Epidermal melanocyte (primary cell): Measurements from ENCODE around the gene COQ10A.
"Not testable (repeated sequence)": the region's sequence is repeated elsewhere in the genome, so short reads cannot be mapped to it uniquely, and the experiment has no call there.

Experiments
- DNase-seq: peaks from one replicate; pipeline ENCODE4 v3.0.0; 2011; ENCODE audit warnings: low spot score; ENCODE audit not compliant: insufficient read length

Gene COQ10A

DNA sequence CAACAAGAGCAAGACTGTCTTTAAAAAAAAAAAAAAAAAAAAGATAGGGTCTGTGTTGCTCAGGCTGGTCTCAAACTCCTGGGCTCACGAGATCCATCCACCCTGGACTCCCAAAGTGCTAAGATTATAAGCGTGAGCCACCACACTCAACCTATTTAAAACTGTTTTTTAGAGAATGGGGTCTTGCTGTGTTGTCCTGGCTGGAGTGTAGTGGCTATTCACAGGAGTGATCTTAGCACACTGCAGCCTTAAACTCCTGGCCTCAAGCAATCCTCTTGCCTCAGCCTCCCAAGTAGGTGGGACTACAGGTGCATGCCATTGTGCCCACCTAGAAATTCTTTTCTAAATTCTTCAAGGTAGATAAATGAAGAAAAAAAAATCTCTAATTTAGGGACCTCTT lies 7.6 kb downstream of the COQ10A start:
- no peak for DNase-seq

DNA sequence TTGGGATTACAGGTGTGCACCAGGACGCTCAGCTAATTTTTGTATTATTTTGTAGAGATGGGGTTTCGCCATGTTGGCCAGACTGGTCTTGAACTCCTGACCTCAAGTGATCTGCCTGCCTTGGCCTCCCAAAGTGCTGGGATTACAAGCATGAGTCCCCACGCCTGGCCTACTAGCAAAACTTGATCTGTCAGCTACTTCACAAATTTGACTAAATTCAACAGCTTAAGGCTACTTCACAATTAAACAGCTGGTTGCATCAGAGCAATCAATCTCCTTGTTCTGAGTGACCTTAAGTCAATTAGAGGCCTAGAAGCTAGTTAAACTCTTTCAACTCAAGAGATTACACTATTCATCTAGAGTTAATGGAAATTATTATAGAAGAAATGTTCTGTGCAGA lies 12.2 kb downstream of the COQ10A start:
- no peak for DNase-seq

DNA sequence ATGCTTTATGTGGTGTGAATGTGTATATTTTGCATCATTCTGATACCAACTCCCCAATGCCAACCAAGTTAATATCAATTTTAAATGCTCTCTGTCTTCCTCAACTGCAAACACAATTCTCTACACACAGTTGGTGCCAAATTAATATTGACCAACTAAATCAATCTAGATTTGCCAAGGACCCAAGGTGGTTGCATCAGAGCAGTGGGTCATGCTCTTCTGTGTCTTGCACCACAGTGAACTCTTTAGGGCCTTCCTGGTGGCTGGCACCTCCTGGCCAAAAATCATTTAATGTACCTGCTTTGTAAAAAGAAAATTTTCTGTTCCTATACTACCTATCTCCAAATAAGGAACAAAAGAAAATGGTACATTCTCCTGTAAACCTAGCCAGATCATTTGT lies 14.1 kb downstream of the COQ10A start:
- DNase-seq: no peak

DNA sequence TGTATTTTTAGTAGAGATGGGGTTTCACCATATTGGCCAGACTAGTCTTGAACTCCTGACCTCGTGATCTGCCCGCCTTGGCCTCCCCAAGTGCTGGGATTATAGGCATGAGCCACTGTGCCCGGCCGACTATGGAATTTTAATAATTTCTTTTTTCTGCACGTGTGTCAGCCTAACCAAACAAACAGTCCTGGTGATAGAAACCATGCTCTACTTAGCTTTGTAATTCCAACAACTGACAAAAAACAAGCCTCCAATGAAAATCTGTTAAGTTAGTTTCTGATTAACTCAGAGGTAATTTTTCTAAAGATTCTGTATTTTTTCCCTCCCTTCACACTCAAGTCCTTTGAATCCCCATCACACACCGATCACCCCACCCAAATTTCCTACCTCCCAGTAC lies 15.3 kb downstream of the COQ10A start:
- DNase-seq: no peak

DNA sequence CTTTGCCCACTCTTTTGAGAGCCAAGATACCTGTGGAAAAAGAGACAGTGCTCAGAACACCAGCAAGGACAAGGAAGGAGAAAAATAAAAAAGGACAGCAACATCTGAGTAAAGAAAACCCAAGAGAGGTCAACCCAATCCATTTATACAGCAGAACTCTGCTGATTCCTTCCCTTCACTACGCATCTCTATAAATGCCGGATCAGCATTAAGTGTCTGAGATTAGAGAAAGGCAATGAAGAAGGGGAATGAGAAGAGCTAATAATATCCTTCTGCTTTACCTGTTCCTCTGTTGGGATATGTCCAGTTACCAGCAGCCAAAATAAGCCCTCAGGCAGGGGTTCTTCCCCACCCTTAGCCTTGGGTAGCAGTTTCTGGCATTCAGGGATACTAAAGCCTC lies 15.8 kb downstream of the COQ10A start:
- no peak for DNase-seq

DNA sequence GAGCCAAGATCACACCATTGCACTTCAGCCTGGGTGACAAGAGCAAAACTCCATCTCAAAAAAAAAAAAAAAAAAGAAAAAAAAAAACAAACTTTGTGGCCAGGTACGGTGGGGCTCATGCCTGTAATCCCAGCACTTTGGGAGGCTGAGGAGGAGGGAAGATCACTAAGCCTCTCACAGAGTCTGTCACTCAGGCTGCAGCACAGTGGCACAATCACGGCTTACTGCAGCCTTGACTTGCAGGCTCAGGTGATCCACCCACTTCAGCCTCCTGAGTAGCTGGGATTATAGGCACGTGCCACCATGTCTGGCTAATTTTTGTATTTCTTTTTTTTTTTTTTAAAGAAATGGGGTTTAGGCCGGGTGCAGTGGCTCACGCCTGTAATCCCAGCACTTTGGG lies 17.5 kb downstream of the COQ10A start:
- not testable (repeated sequence) for DNase-seq

DNA sequence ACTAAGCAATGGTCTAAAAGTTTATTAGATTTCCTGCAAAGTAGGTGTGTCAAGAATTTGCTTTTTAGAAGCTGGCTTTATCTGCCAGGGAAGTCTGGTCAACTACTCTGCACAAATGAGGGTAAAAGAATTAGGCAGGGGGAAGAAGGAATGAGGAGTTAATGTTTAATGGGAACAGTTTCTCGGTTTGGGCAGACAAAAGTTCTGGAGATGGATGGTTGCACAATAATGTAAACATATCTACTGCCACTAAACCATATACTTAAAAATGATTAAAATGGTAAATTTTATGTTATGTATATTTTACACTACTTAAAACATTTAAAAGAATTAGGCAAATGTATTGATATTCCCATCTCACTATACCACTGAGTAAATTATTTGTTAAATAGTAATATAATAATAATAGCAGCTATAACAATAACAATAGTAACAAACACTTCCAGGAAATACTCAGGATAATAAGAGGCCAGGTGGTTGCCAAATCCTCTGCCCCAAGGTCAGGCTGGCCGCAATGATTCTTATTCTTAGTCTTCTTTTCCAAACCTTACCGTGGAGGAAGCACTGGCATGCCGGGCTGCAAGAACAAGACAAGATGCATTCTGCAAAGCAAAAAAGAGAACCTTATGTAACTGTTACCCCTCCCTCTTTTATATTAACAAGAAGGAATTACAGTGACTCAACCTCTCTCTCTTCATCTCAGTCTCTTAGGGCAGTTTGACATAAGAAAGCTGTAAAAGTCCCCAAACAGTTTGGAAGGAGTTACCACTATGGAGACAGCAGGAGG lies 19.5 kb downstream of the COQ10A start:
- DNase-seq: no peak

DNA sequence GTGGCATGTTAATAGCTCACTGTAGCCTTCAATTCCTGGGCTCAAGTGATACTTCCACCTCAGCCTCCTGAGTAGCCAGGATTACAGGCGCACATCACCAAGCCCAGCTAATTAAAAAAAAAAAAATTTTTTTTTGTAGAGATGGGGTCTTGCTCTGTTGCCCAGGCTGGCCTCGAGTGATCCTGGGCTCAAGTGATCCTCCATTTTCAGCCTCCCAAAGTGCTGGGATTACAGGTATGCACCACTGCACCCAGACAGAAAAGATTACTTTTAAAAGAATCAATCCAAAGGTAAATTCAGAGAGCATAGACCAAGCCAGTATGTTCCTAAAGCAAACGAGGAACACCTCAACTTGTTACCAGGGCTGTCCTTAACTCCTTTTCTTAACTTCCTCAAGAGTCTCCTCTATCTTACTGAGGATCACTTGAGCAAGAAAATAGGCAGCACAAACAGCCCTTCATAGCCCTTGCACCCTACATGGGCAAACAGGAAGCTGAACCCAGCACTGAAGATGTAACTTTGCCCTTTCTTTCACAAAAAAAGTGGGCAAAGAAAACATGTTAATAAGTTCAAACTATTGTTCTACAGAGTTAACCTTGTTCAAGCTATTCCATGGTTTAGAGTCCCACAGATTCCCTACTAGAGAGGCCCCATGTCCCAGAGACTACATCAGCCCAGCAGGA lies 22.1 kb downstream of the COQ10A start:
- DNase-seq: no peak

DNA sequence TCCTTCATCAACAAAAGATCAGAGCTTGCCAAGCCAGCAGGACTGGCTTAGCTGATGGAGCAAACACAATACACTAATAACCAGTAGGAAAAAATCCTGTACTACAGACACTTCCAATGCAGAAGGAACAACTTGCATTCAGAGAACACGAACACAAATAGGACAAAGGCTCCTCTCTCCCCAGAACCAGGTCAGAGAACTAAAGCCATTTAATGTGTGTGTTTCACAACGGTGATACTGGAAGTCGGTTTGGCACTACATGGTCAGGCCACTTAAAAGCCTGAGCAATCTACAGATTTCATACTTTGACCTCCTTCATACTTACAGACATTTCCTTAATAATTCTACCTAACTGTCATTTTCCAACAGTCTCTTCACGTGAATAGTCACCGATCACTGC lies 27.1 kb downstream of the COQ10A start:
- DNase-seq: no peak

DNA sequence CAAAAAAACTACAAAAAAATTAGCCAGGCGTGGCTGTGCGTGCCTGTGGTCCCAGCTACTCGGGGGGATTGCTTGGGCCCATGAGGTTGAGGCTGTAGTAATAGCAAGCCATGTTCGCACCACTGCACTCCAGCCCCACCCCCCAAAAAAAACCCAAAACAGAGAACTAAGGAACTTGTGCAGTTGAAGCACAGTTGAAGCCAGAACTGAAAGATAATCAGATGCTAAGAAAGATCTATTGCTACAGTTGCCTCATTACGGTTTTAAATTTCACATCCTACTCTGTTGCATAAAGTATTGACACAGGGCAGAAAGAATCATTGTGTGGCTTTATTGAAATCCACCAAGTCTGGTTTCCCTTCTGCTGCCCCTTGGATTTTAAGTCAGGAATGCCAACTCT lies 29.6 kb downstream of the COQ10A start:
- no peak for DNase-seq

DNA sequence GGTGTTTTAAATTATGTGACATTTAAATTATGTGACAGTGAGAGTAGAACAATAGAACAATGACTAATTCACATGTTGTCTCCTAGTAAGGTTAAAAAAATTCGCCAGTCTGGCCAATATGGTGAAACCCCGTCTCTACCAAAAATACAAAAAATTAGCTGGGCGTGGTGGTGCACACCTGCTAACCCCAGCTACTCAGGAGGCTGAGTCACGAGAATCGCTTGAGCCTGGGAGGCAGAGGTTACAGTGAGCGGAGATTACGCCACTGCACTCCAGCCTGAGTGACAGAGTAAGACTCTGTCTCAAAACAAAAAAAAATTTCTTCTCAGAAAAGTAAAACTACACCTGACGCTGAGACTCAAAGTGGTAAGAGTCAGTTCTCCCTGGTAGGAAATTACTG lies 30.7 kb downstream of the COQ10A start:
- no peak for DNase-seq

DNA sequence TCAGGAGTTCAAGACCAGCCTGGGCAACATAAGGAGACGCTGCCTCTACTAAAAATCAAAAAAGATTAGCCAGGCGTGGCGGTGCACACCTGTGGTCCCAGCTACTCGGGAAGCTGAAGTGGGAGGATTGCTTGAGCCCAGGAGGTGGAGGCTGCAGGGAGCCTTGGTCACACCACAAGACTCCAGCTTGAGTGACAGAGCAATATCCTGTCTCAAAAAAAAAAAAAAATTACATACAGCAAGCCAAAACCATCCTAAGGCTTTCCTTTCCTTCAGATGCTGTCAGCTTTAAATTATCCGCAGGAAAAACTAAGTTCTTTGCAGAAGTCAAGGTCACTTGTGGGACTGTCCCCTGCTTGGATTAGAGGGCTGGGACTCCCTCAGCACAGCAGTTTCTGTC lies 32.1 kb downstream of the COQ10A start:
- no peak for DNase-seq

DNA sequence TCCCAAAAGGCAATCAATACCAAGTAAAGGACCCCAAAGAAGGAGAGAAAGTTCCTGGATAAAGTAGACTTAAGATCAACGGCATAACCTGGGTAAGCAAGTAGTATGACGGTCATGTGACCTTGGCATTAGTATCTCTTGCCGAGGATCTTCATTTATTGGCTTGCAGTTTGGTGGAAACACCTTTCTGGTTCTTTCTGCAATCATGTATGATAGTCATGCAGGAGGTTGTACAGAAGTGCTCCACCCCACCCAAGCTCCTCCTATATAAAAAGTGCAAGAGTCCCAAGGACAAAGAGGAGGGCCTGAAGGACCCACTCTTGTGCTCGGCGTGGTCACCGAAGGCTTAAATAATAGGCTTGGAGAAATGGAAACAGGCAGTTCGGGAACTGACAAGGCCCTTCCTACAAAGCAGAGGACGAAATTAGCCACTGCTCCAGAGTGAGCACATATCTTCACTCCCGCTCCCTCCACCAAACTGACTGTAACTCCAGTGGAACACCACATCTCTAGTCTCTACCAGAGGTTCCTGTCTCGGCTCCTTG lies 32.6 kb downstream of the COQ10A start:
- no peak for DNase-seq

DNA sequence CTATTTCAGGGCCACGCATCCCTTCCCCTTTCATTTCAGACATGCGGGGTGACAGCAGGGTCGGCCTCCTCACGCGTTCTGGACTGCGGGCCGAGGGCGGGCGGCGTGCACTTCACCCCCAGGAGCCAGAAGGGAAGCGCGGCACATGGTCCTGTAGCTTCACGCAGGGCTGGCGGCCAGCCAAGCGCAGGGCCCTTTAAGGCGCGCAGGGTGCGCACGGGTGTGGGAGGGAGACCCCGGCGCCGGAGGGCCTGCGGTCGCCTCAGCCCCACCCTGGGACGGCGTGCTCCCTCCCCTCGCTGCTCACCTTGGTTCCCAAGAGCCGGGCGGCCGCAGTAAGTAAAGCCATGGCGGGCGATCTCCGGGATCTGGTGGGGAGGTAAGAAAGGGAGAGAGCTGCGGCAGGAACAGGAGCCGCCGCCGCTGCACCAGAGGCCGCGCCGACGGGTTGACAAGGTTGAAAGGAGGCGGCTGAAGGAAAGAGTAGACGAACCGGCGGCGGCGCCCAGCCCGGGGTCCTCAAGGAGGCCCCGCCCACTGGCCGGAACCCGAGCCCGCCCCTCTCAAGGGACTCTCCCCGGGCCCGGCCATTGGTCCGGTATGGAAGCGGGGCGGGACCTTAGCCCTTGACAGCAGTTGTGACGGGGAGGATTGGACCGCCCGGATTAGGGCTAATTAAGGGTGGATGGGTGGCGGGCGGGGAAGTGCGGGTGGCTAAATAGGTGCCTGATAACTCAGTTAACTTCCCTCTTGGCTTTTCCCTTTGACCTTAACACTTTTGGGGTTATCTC lies 33.3 kb downstream of the COQ10A start, which contains the start of gene CS:
Gene CS, minus strand, starts transcription at position 478 of the 791 bp plus-strand sequence. Its CDS starts 129 bp downstream, at position 349.
- DNase-seq: peak; percentile 93

DNA sequence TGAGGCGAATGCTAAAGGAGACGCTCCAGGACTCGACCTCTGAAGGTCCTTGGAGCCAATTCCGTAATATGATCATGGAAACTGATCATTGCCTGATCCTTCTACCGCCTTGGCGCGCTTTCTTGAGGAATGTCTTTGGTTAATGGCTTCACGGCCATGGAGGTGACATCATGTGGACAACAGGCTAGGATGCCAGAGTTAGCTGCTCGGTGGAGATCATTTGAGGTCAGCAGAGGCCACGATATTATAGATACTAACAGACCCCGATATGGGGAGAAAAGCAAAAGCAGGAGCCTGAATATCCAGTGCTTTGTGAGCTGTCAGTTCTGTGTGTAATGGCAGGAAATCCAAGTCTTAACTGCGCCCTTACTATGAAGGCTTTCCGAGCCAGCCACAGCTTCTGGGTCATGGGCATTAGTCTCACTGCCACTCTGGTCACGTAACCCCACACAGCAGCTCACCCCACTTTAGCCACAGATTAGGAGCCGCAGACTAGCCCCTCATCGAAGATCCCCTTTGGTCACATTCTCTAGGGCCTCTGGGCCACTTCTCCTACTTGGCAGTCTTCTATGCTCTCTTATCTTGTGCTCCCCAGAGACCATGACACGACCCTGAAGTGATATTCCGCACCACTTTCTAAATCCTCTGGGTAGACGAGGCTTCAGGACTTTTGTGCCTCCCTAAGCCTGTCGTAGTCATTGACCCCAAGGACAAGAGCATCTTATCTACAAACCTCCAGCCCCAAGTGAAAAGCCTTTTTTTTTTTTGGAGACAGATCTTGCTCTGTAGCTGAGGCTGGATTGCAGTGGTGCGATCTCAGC lies 34.1 kb downstream of the COQ10A start:
- DNase-seq: peak; percentile 19

DNA sequence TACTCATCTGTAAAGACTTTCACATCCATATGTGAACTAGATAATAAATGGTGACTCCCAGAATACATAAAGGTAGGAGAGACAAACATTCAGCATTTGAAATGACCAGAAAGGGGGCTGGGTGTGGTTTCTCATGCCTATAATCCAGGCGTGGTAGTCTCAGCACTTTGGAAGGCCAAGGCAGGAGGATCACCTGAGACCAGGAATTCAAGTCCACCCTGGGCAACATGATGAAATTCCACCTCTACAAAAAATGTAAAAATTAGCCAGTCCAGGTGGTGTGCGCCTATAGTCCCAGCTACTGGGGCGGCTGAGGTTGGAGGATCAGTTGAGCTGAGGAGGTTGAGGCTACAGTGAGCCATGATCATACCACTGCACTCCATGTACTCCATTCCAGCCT lies 37.5 kb downstream of the COQ10A start:
- DNase-seq: no peak

DNA sequence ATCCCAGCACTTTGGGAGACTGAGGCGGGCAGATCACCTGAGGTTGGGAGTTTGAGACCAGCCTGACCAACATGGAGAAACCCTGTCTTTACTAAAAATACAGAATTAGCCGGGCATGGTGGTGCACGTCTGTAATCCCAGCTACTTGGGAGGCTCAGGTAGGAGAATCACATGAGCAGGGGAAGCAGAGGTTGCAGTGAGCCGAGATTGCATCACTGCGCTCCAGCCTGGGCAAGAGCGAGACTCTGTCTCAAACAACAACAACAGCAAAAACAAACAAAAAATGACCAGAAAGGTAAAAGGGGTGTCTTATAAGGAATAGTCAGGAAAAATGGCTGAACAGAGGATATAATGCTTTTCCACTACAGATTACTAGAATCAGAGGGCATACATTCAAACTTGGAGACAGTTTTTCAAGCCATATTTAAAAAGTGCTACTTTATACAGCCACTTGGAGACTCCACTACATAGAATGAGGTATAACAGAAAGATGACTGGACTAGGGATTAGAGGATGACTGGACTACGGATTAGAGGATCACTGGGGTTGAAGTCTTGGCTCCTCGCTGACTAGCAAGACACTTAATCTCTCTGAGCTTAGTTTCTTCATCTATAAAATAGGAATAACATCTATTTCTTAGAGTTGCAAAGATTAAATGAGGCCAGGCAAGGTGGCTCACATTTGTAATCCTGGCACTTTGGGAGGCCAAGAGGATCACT lies 38.3 kb downstream of the COQ10A start:
- DNase-seq: no peak

DNA sequence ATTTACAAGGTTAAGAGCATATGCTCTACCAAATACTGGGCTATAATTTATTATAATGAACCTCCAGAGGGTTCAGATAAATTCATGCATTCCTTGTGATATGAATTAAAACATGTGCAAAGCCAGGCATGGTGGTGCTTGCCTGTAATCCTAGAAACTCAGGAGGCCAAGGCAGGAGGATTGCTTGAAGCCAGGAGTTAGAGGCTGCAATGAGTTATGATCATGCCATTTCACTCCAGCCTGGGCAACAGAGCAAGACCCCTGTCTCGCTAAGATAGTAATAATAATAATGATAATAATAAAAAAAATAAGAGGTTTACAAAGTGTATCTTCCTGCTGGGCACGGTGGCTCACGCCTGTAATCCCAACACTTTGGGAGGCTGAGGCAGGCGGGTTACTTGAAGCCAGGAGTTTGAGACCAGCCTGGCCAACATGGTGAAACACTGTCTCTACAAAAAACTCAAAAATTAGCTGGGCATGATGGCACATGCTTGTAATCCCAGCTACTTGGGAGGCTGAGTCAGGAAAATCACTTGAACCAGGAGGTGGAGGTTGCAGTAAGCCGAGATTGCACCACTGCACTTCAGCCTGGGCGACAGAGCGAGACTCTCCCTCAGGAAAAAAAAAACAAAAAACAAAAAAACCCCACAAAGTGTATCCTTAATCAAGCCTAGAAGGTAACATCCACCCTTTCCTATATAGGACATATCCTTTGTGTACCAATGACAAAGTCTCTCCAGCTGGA lies 40.7 kb downstream of the COQ10A start:
- DNase-seq: no peak

DNA sequence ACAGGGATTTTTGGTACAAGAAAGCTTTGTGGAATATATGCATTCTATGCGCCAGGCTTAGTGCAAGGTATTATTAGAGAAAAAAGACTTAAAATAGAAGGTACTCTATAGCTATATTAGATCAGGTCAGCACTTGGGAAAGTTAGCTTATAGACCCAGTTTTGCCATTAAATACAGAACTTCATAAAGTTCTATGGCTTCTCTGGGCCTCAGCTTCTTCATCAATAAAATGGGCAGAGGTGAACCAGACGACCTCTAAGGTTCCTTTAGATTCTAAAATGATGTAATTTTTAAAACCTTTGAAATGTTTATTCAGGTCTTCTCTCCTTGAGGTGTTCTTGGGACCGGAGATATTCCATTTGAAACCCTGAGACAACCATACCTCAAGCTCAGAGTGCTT lies 42.0 kb downstream of the COQ10A start:
- DNase-seq: no peak

DNA sequence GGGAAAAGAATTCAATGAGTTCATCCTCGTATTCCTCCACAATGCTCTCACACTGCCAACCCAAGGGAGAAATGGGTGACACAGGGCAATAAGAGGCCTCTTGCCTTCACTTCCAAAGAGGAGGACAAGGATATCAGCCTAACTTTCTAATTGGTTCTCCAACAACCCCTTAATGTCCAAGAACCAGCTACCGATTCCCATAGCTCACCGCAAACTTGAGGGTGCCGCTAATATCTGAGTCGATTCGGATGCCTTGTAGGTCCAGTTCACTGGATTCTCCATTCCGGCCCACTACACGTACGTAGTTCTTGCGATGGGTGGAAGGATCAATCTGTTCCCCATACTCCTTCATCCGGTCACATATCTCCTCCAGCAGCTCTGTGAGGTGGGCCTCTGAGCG lies 44.3 kb downstream of the COQ10A start:
- no peak for DNase-seq
